AG04449 (cell line): ENCODE results near the gene INKA2.
"Not testable (repeated sequence)": the region's sequence is repeated elsewhere in the genome, so short reads cannot be mapped to it uniquely, and the experiment has no call there.

Source experiments
- CTCF ChIA-PET: fragments of 350-600 bp; formaldehyde crosslinking; extraction: SDS; loops from one replicate; lab custom pipeline; 2021; ENCODE audit warnings: antibody characterized with exemption; lab: Yijun Ruan, JAX
- POLR2A ChIA-PET: fragments of 400-600, 350-600 bp; formaldehyde crosslinking; extraction: SDS; loops from one replicate; lab custom pipeline; 2020; ENCODE audit warnings: antibody characterized with exemption, inconsistent platforms; lab: Yijun Ruan, JAX
- DNase-seq: peaks from one replicate; pipeline ENCODE4 v3.0.0-alpha.2; 2010; ENCODE audit warnings: low read depth, low spot score
- H3K4me3 ChIP-seq: 2 replicates; pipeline ENCODE4 v1.5.1; 2011; ENCODE audit warnings: low read depth, mild to moderate bottlenecking, control low read depth, low read length
- CTCF ChIP-seq: IDR thresholded peaks from one replicate; pipeline ENCODE4 v1.5.1; 2011; ENCODE audit warnings: mild to moderate bottlenecking, moderate library complexity, low read length, control low read depth, inconsistent platforms; ENCODE audit not compliant: insufficient read depth; ENCODE audit errors: missing control alignments

Gene INKA2

GRCh38 chr1:111742938-111743549 is 3.8 kb upstream of the INKA2 start:
- CTCF ChIA-PET, result interaction anchor here (1.0 to 18.1 kb wide), 8 partner anchors 7 to 261 kb away, joined by 3 to 289 read pairs (median 20); partner anchors contain the start of genes DDX20 and INKA2
- POLR2A ChIA-PET, result no interaction called here
- DNase-seq, result no peak
- H3K4me3 ChIP-seq, result no peak overlapping the region
- no peak for TF ChIP-seq CTCF

GRCh38 chr1:111742292-111742691 is 3.1 kb upstream of the INKA2 start:
- CTCF ChIA-PET, result interaction anchor here (1.2 to 18.1 kb wide), 5 partner anchors 7 to 35 kb away, joined by 4 to 289 read pairs (median 76); partner anchors contain the start of genes DDX20 and INKA2
- POLR2A ChIA-PET, H3K4me3 ChIP-seq, DNase-seq: not testable (repeated sequence)

GRCh38 chr1:111739925-111740765 is 950 bp upstream of the INKA2 start:
- no peak for DNase-seq
- POLR2A ChIA-PET, result interaction anchor here (1.8 kb wide), 1 partner anchor 15 kb away, joined by 3 read pairs; the partner anchor contains the start of gene DDX20
- peak overlapping the region; percentile 54 for H3K4me3 ChIP-seq
- CTCF ChIA-PET, result interaction anchor here (5.3 to 11.1 kb wide), 5 partner anchors 7 to 232 kb away, joined by 26 to 130 read pairs (median 76); partner anchors contain the start of gene DDX20
- TF ChIP-seq CTCF, result peak; percentile 17

- H3K4me3 ChIP-seq, result peak overlapping the region; percentile 54
- CTCF ChIA-PET, result interaction anchor here (1.2 to 11.1 kb wide), 9 partner anchors 9 to 257 kb away, joined by 3 to 130 read pairs (median 26); partner anchors contain the start of gene DDX20
- no peak for TF ChIP-seq CTCF
- POLR2A ChIA-PET, result interaction anchor here (0.6 to 1.8 kb wide), 4 partner anchors 9 to 35 kb away, joined by 3 read pairs; partner anchors contain the start of gene DDX20
- no peak for DNase-seq
These were observed 580 bp downstream of the INKA2 start for GRCh38 chr1:111738436-111739193.

- peak overlapping the region; percentile 54 for H3K4me3 ChIP-seq
- CTCF ChIA-PET, result interaction anchor here (2.0 to 10.1 kb wide), 7 partner anchors 10 to 256 kb away, joined by 4 to 130 read pairs (median 26); no protein-coding TSS in a partner anchor
- no peak for DNase-seq
- TF ChIP-seq CTCF, result no peak
- POLR2A ChIA-PET, result interaction anchor here (0.6 kb wide), 1 partner anchor 34 kb away, joined by 3 read pairs; no protein-coding TSS in a partner anchor
These were observed 1.1 kb downstream of the INKA2 start for GRCh38 chr1:111738133-111738435.
